CD14-positive monocyte (primary cell): ENCODE data around the gene CYP3A4. TPM values are rescaled to one million over a fixed set of nuclear protein-coding genes. Genes with fewer than 3 reads are reported as not detected.

ENCODE experiments used
- DNase-seq, 3 donors: peaks; one replicate each; pipeline ENCODE4 v3.0.0-alpha.2; 2011 to 2022
- H2AFZ ChIP-seq: 2 replicates; pipeline ENCODE4 v1.6.0; 2012; ENCODE audit warnings: mild to moderate bottlenecking, low read depth, low read length, inconsistent platforms; ENCODE audit not compliant: insufficient read depth, poor library complexity, severe bottlenecking
- H3K27ac ChIP-seq, 2 donors: 1 replicate in 1 of 2; 2 replicates in 1 of 2; pipeline ENCODE4 v1.5.1; 2012 to 2013; ENCODE audit warnings: low read length in 2 of 2, control low read depth in 1 of 2, inconsistent platforms in 1 of 2, low read depth in 1 of 2, mild to moderate bottlenecking in 1 of 2
- H3K27me3 ChIP-seq, 2 donors: one replicate each; pipeline versions ENCODE4 v1.6.0 to v1.6.1; 2011 to 2013; ENCODE audit warnings: low read length in 2 of 2; ENCODE audit not compliant: control insufficient read depth in 2 of 2, insufficient read depth in 2 of 2
- H3K36me3 ChIP-seq, 2 donors: replicated peaks in 1 of 2; 1 replicate in 1 of 2; 2 replicates in 1 of 2; pipeline versions ENCODE4 v1.5.1 to v1.6.1; 2012 to 2013; ENCODE audit warnings: low read length in 2 of 2, control low read depth in 1 of 2, inconsistent platforms in 1 of 2, mild to moderate bottlenecking in 1 of 2; ENCODE audit not compliant: insufficient read depth in 2 of 2, control insufficient read depth in 1 of 2
- H3K4me1 ChIP-seq, 2 donors: 1 replicate in 1 of 2; 2 replicates in 1 of 2; pipeline versions ENCODE4 v1.5.1 to v1.6.1; 2012 to 2013; ENCODE audit warnings: low read length in 2 of 2, control low read depth in 1 of 2, inconsistent platforms in 1 of 2, mild to moderate bottlenecking in 1 of 2, moderate library complexity in 1 of 2; ENCODE audit not compliant: insufficient read depth in 2 of 2, control insufficient read depth in 1 of 2
- H3K4me2 ChIP-seq: replicated peaks from 2 replicates; pipeline ENCODE3; 2012; ENCODE audit warnings: low read length, moderate library complexity, mild to moderate bottlenecking; ENCODE audit not compliant: poor library complexity, severe bottlenecking; ENCODE audit errors: extremely low read depth
- H3K4me3 ChIP-seq, 3 experiments: fragments of 200-600 bp in 1 of 3; sonication (generic) in 1 of 3; replicated peaks in 1 of 3; 1 replicate in 2 of 3; 2 replicates in 1 of 3; pipeline ENCODE4 v1.5.1; 2011 to 2013; ENCODE audit warnings: low read length in 3 of 3, mild to moderate bottlenecking in 3 of 3, control low read depth in 2 of 3, low read depth in 2 of 3, inconsistent platforms in 1 of 3, moderate library complexity in 1 of 3
- H3K79me2 ChIP-seq: 2 replicates; pipeline ENCODE4 v1.6.0; 2012; ENCODE audit warnings: mild to moderate bottlenecking, control low read depth, inconsistent platforms, low read length, moderate library complexity; ENCODE audit not compliant: insufficient read depth
- H3K9ac ChIP-seq: 2 replicates; pipeline ENCODE4 v1.6.0; 2017; ENCODE audit warnings: low read length, mild to moderate bottlenecking; ENCODE audit not compliant: insufficient read depth, poor library complexity, severe bottlenecking
- H3K9me3 ChIP-seq, 2 donors: replicated peaks in 1 of 2; 1 replicate in 1 of 2; 2 replicates in 1 of 2; pipeline versions ENCODE4 v1.5.1 to v1.6.1; 2012 to 2013; ENCODE audit warnings: low read length in 2 of 2, control low read depth in 1 of 2; ENCODE audit not compliant: control insufficient read depth in 1 of 2, insufficient read depth in 1 of 2
- H4K20me1 ChIP-seq: 2 replicates; pipeline ENCODE4 v1.6.0; 2012; ENCODE audit warnings: mild to moderate bottlenecking, low read length, control low read depth, moderate library complexity; ENCODE audit not compliant: insufficient read depth
- H3K27ac Mint-ChIP-seq, 7 donors: one replicate each; pipeline ENCODE4 v1.8.0; 2020; ENCODE audit warnings: mild to moderate bottlenecking in 7 of 7, mixed read lengths in 7 of 7, moderate library complexity in 6 of 7, inconsistent platforms in 2 of 7
- H3K27me3 Mint-ChIP-seq, 3 donors: one replicate each; pipeline ENCODE4 v1.8.0; 2021 to 2022; ENCODE audit warnings: low read depth in 3 of 3, mild to moderate bottlenecking in 3 of 3, mixed read lengths in 3 of 3, moderate library complexity in 3 of 3, inconsistent platforms in 1 of 3
- H3K36me3 Mint-ChIP-seq, 2 donors: one replicate each; pipeline ENCODE4 v1.8.0; 2020; ENCODE audit warnings: mixed read lengths in 2 of 2, inconsistent platforms in 1 of 2, mild to moderate bottlenecking in 1 of 2
- H3K4me1 Mint-ChIP-seq: one replicate; pipeline ENCODE4 v1.8.0; 2020; ENCODE audit warnings: mild to moderate bottlenecking, mixed read lengths
- H3K4me3 Mint-ChIP-seq, 2 donors: one replicate each; pipeline ENCODE4 v1.8.0; 2020; ENCODE audit warnings: mild to moderate bottlenecking in 2 of 2, mixed read lengths in 2 of 2, moderate library complexity in 1 of 2
- H3K9me3 Mint-ChIP-seq, 7 donors: one replicate each; pipeline ENCODE4 v1.8.0; 2020 to 2022; ENCODE audit warnings: mixed read lengths in 7 of 7, mild to moderate bottlenecking in 6 of 7, moderate library complexity in 6 of 7, inconsistent platforms in 2 of 7
- CTCF ChIP-seq: fragments of 200-600 bp; IDR thresholded peaks from one replicate; pipeline ENCODE4 v1.8.0; 2022; ENCODE audit warnings: antibody characterized with exemption, mild to moderate bottlenecking
- WGBS: methylation state at CpG from one replicate; pipeline ENCODE4 v1.1.5; 2013; ENCODE audit warnings: missing lambda C conversion rate; ENCODE audit not compliant: insufficient coverage; 5-methylcytosine and 5-hydroxymethylcytosine counted together
- intact Hi-C, 2 donors: fragments of 100-400 bp; cut with micrococcal nuclease; formaldehyde crosslinking; loops; one replicate each; pipeline versions ENCODE4 v1.15.0 to v1.15.1; 2023
- polyA plus RNA-seq, 3 donors: library from polyadenylated mRNA; depleted of rRNA in 1 of 3; unstranded in 2 of 3; stranded (reverse) in 1 of 3; fragments of 300-500 nt in 2 of 3; fragments of >200 nt in 1 of 3; fragmentation: Illumina TruSeq in 2 of 3; gene quantifications; 1 replicate in 2 of 3; 2 replicates in 1 of 3; pipeline ENCODE4 v1.2.3, GENCODE V29; 2012 to 2021
- small RNA-seq: library from RNA; depleted of rRNA; stranded (forward); fragments of <200 nt; gene quantifications from one replicate; pipeline ENCODE3, GENCODE V24; 2012; ENCODE audit warnings: low read depth; ENCODE audit not compliant: insufficient read length

Gene CYP3A4
- polyA plus RNA-seq, 3 donors = not detected

DNA sequence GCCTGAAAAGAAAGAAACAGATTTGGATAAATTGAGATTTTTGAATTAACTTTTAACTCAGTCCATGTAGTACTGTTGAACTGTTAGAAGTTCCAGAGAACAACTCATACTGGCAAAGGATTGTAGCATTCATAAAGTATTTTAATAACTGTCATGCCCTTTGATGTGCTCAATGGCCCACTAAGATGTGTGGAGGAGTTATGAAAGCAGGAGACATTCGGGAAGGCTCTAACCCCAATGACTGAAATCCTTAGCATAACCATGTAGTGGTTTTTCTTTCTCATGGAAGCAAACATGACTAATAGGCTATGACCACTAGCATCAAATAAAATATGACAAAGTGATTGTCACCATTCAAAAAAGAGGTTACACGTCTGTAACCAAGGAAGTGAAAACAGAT lies 74.7 kb downstream of the CYP3A4 start:
- WGBS = no CpG with 5 or more reads among the region's 2 CpGs
- Histone ChIP-seq H4K20me1 (no peaks in the 10 kb centered on the region), H2AFZ (no peak overlapping the region), H3K79me2 (no peaks in the 10 kb centered on the region), H3K4me1 (no peaks in the 10 kb centered on the region), H3K27ac (no peak overlapping the region), H3K36me3 (no peaks in the 10 kb centered on the region), H3K4me3 (no peak overlapping the region), H3K9me3 (peaks cover 0 to 2% of the 10 kb centered on the region in 2 donors), H3K27me3 (no peaks in the 10 kb centered on the region), H3K9ac (no peak overlapping the region), H3K4me2 (no peak overlapping the region)
- no peaks in the 10 kb centered on the region for H3K4me1 Mint-ChIP-seq
- no peak overlapping the region for H3K27ac Mint-ChIP-seq
- no peak for DNase-seq
- no peak for TF ChIP-seq CTCF
- H3K27me3 Mint-ChIP-seq = peaks cover 0 to 3% (median under 1%) of the 10 kb centered on the region in 3 donors
- no peaks in the 10 kb centered on the region for H3K36me3 Mint-ChIP-seq
- no peak overlapping the region for H3K4me3 Mint-ChIP-seq
- H3K9me3 Mint-ChIP-seq = peaks cover 6 to 21% (median 12%) of the 10 kb centered on the region in 7 donors
- intact Hi-C loops = no loop called here

DNA sequence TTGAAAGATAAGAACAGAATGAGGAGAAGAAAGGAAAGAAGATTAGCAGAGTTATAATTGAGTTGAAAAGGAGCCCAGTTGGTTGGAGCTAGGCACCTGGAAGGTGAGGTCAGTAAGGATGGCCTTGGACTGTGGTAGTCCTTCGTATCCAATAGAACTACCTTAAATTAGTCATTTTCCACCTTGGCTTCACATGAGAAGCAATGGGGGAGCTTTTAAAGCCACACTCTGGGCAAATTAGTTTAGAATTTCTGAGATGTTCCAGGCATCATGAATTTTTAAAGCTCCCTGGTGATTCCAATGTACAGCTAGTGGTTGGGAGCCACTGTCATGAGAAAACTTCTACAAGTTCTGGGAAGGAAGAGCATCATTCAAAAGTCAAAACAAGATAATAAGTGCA lies 76.9 kb downstream of the CYP3A4 start:
- Mint-ChIP-seq H3K36me3 (no peaks in the 10 kb centered on the region), H3K27me3 (peaks cover 0 to 3% (median 3%) of the 10 kb centered on the region in 3 donors), H3K4me3 (no peak overlapping the region), H3K9me3 (peaks cover 8 to 20% (median 11%) of the 10 kb centered on the region in 7 donors), H3K27ac (no peak overlapping the region), H3K4me1 (no peaks in the 10 kb centered on the region)
- Histone ChIP-seq H4K20me1 (no peaks in the 10 kb centered on the region), H3K36me3 (no peaks in the 10 kb centered on the region), H3K4me2 (no peak overlapping the region), H2AFZ (no peak overlapping the region), H3K27me3 (no peaks in the 10 kb centered on the region), H3K9me3 (peaks cover 0 to 2% of the 10 kb centered on the region in 2 donors), H3K79me2 (no peaks in the 10 kb centered on the region), H3K4me3 (no peak overlapping the region), H3K4me1 (no peaks in the 10 kb centered on the region), H3K27ac (no peak overlapping the region), H3K9ac (no peak overlapping the region)
- no CpG with 5 or more reads among the region's 1 CpG for WGBS
- TF ChIP-seq CTCF = no peak
- intact Hi-C loops = no loop called here
- no peak for DNase-seq

Small RNA genes lying within 50 kb of the gene (small RNA-seq; reads per million reads assigned to genes)
- gene CYP3A137P = not detected

Other genes starting within 250 kb of the CYP3A4 start
- gene FAM200A, start 232.1 kb downstream of the CYP3A4 start, polyA plus RNA-seq = 1 to 10 TPM in 2 of 3 donors, under 1 TPM in 1; 0.85 to 1.3 (median 1.2) TPM
- 100 to 1,000 TPM in 1 of 3 donors, 10 to 100 TPM in 2; 61.6 to 151 (median 62.2) TPM for gene ZNF655, start 225.5 kb downstream of the CYP3A4 start, polyA plus RNA-seq
- under 1 TPM in 2 of 3 donors, not detected in 1; 0.20 to 0.23 TPM for gene TMEM225B, start 185.9 kb downstream of the CYP3A4 start, polyA plus RNA-seq
- 1 to 10 TPM; 4.3 to 7.3 (median 6.1) TPM for gene ZSCAN25, start 167.2 kb downstream of the CYP3A4 start, polyA plus RNA-seq
- gene CYP3A5, start 104.2 kb downstream of the CYP3A4 start, polyA plus RNA-seq = under 1 TPM in 1 of 3 donors, not detected in 2; 0.05 TPM
- gene CYP3A7, start 49.0 kb downstream of the CYP3A4 start, polyA plus RNA-seq = not detected
- not detected for gene CYP3A43, start 43.8 kb upstream of the CYP3A4 start, polyA plus RNA-seq
- not detected for gene OR2AE1, start 92.8 kb upstream of the CYP3A4 start, polyA plus RNA-seq
- 10 to 100 TPM; 10.8 to 17.9 (median 12.5) TPM for gene TRIM4, start 135.3 kb upstream of the CYP3A4 start, polyA plus RNA-seq
- gene GJC3, start 145.4 kb upstream of the CYP3A4 start, polyA plus RNA-seq = not detected
- not detected for gene AZGP1, start 191.8 kb upstream of the CYP3A4 start, polyA plus RNA-seq
- 10 to 100 TPM; 10.4 to 24.3 (median 10.7) TPM for gene ZKSCAN1, start 231.4 kb upstream of the CYP3A4 start, polyA plus RNA-seq